Naive thymus-derived CD4-positive, alpha-beta T cell (primary cell): ENCODE measurements around the gene FAM43A. TPM values are rescaled to one million over a fixed set of nuclear protein-coding genes. Genes with fewer than 3 reads are reported as not detected.

Source experiments
- polyA plus RNA-seq, 2 donors: library from polyadenylated mRNA; unstranded; fragments of 300-500 nt; fragmentation: Illumina TruSeq; gene quantifications; one replicate each; pipeline ENCODE4 v1.2.3, GENCODE V29; 2021
- total RNA-seq, 6 experiments: library from RNA in 5 of 6; stranded (reverse) in 5 of 6; gene quantifications; 1 replicate in 5 of 6; 2 replicates in 1 of 6; pipeline ENCODE4 v1.2.3 and lab custom pipeline; 2021 to 2026

FAM43A gene
- total and polyA plus RNA-seq, 7 experiments from 2014 or later = 1.3 to 5.2 (median 3.5) TPM

Other genes starting within 250 kb of the FAM43A start
- 10 to 100 TPM; 46.5 to 81.8 (median 58.4) TPM for gene ATP13A3, start 198.9 kb upstream of the FAM43A start, total RNA-seq
- gene ATP13A3, start 198.9 kb upstream of the FAM43A start, polyA plus RNA-seq = 1 to 10 TPM; 4.6 to 6.2 TPM
- 1 to 10 TPM in 4 of 5 experiments, under 1 TPM in 1; 0.86 to 2.6 (median 1.4) TPM for gene TMEM44, start 52.5 kb upstream of the FAM43A start, total RNA-seq
- gene TMEM44, start 52.5 kb upstream of the FAM43A start, polyA plus RNA-seq = under 1 TPM; 0.33 to 0.37 TPM
- 10 to 100 TPM; 33.5 to 59.2 (median 54.9) TPM for gene LSG1, start 13.7 kb upstream of the FAM43A start, total RNA-seq
- 10 to 100 TPM; 18.4 to 41.7 TPM for gene LSG1, start 13.7 kb upstream of the FAM43A start, polyA plus RNA-seq